D341Med (cell line): ENCODE measurements around the gene DYNLT1.

Experiments used
- DNase-seq: peaks from one replicate; pipeline ENCODE4 v3.0.0; 2012; ENCODE audit warnings: low spot score

The DYNLT1 gene

DNA sequence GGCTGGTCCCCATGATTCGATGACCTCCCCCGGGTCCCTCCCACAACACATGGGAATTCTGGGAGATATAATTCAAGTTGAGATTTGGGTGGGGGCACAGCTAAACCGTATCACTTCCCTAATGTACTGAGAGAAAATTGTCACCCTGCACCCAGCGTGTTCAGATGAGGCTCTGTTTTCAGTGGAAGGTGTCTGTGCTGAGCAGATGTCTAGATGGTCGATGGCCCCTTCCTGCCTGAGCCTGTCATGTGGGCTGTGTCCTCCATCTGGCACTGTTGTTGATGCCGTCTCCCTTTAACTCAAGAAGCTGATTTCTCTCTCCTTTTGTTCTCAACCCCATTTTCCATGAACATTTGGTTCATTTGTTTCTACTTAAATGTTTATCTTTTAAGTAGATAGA is 47.7 kb downstream of the DYNLT1 start:
- peak; percentile 76 for DNase-seq

DNA sequence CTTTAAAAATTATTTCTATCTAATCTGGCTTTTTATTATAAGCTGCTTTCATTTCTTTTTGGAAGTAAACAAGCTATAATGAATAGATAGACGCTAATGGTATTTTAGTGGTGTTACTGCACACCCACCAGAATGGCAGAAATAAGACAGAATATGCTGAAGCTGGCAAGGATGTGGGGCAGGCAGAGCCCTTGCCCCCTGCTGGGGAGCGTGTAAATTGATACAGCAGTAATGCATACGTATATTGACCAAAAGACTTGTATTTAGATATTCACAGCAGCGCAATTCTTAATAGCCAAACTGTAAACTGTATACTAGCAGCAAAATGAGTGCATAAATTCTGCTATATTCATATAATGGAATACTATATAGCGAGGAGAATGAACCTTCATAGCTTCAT is 49.3 kb downstream of the DYNLT1 start:
- DNase-seq, result peak; percentile 60

DNA sequence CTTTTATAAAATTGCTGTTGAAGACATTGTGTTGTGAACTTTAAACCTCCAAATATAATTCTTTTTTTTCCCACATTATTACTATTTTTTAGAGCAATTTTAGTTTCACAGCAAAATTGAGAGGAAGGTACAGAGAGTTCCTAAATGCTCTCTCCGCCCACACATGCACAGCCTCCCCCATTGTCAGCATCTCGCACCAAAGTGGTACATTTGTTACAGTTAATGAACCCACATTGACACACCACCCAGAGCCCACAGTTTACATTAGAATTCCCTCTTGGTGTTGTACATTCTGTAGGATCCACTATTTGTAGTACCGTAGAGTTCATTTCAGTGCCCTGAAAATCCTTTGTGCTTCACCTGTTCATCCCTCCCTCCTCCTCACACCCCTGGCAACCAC is 50.9 kb downstream of the DYNLT1 start:
- no peak for DNase-seq

DNA sequence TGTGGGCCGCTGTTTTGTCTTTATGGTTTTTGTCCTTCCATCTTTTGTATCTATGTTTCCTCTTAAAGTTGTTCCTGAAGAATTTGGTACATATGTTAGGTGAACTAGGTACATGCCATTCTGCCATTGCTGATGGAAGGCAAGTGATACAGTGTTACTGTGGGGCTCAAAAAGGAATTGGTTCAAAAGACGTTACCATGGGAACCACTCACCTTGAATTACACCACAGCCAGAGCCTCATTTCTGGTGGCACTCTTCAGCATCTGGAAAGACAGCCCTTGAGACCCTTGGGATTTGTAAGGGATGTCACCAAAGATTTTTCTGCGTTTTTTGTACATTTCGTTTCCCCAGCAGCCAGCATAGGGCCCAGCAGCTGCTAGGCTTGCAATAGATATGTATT is 52.7 kb downstream of the DYNLT1 start:
- no peak for DNase-seq

DNA sequence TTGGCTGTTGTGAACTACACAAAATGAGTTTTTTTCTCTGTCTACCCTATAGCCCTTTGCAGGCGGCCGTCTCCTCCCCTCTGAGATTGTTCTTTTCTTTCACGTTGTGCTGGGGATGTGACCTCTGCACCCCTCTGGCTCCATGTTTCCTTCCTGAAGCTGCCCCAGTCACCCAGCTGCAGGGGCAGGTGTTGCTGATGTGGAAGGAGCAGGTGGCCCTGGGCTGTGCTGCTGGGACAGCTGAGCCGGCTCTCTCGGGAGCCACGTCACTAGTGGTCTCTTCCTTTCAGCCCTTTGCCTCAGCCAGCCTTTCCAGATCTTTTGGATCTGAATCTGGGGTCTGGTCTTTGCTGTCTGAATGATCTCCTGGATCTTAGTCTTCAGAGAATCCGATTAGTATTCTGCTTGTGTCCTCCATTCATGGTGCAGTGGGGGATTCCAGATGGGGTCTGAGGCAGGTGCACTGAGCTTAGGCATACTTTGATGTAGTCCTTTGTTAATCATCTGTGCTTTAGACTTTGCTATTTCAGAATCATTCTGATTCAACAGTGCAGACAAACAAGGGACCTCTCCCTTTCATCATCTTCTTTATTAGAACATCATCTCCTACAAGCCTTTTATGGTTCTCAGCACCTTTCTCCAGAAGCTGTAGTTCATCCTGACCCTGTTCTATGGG is 53.3 kb downstream of the DYNLT1 start:
- DNase-seq, result no peak

DNA sequence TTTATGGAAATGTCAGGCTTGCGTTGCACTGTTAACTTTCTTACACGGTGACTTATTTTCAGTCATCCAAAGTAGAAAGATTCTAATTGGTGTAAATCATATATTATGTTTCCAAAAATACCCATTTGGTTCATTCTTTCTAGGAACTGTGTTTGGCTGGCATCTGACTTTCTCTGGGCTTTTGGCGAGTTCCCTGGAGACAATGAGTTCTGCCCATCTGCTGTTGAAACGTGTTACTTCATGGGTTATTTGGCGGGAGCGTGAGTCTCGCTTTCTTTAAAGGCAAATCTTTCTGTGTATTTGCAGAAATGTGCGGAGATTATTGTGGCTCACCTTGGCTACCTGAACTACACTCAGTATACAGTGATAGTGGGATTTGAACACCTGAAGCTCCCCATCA is 55.2 kb downstream of the DYNLT1 start:
- DNase-seq, result no peak

DNA sequence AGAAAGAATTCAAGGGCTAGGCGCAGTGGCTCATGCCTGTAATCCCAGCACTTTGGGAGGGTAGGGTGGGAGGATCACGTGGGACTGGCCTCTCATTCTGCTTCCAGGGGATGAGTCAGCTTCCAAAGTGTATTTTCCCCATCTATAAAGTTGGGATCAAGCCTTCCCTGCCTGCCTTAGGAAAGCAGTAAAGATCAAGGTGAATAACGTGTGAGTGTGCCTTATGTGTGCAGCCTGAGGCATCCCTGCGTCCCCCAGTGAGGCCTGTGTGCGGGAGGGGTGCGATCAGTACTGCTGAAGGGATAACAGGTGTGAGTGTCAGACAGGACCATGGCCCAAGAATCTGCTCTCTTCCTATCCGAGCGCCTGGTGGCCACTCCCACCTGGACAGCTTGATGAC is 57.9 kb downstream of the DYNLT1 start:
- no peak for DNase-seq
